IgD-negative memory B cell (primary cell): ENCODE measurements around the gene GNAZ. TPM values are rescaled to one million over a fixed set of nuclear protein-coding genes. Genes with fewer than 3 reads are reported as not detected.
A peak's percentile ranks its signal among the peaks of the same experiment; 100 is the strongest.

ENCODE experiments used
- H3K27ac Mint-ChIP-seq, 3 donors: one replicate each; pipeline ENCODE4 v1.8.0; 2020 to 2022; ENCODE audit warnings: mild to moderate bottlenecking in 3 of 3, mixed read lengths in 3 of 3, moderate library complexity in 1 of 3
- H3K27me3 Mint-ChIP-seq: one replicate; pipeline ENCODE4 v1.8.0; 2021; ENCODE audit warnings: mixed read lengths
- H3K36me3 Mint-ChIP-seq: one replicate; pipeline ENCODE4 v1.8.0; 2020; ENCODE audit warnings: mild to moderate bottlenecking, mixed read lengths
- H3K4me1 Mint-ChIP-seq, 3 donors: one replicate each; pipeline ENCODE4 v1.8.0; 2020 to 2022; ENCODE audit warnings: mixed read lengths in 3 of 3, mild to moderate bottlenecking in 1 of 3
- H3K4me3 Mint-ChIP-seq, 4 donors: one replicate each; pipeline ENCODE4 v1.8.0; 2020 to 2022; ENCODE audit warnings: mild to moderate bottlenecking in 4 of 4, mixed read lengths in 4 of 4, moderate library complexity in 3 of 4
- H3K9me3 Mint-ChIP-seq, 3 donors: one replicate each; pipeline ENCODE4 v1.8.0; 2020 to 2021; ENCODE audit warnings: mixed read lengths in 3 of 3, mild to moderate bottlenecking in 1 of 3
- polyA plus RNA-seq: library from polyadenylated mRNA; unstranded; fragments of 300-500 nt; fragmentation: Illumina TruSeq; gene quantifications from one replicate; pipeline ENCODE4 v1.2.3, GENCODE V29; 2021

The GNAZ gene
- polyA plus RNA-seq, 1 donor from 2014 or later = 2.0 TPM

DNA sequence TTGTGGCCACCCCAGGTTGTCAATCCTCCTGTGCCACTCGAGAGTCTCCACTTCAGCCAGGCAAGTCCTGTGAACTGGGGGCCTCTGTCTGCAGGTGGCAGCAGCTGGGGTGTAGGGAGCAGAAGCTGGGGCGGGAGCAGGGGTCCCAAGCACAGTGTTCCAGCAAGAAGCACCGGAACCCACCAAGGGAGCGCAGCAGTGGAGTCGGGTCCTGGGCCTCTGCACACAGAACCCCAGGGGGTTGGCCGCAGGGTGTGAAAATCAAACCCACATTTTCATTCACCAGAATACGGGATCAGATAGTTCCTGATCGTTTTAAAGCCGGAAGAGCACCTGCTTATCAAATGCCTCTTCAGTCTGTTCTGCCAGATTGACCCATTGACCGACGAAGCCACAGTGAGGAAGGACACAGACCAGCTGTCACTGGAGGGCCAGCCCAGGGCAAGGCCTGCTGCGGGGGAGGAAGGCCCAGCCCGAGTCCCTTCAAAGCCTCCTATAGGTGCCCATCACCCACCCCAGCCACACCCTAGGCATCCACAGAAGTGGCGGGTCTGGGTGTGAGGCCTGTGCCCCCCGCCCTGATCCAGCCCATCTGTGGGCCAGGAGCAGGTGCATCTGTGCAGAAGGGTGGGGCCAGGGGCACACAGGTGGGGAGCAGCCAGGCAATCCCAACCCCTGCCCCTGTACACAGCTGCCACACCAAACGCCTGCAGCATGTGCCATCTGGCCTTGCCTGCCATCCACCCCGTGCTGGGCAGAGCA, 37.3 kb downstream of the GNAZ start:
- Mint-ChIP-seq H3K36me3 (no peaks in the 10 kb centered on the region), H3K4me1 (no peaks in the 10 kb centered on the region), H3K27me3 (no peaks in the 10 kb centered on the region), H3K27ac (no peak overlapping the region), H3K4me3 (no peak overlapping the region), H3K9me3 (no peaks in the 10 kb centered on the region)

DNA sequence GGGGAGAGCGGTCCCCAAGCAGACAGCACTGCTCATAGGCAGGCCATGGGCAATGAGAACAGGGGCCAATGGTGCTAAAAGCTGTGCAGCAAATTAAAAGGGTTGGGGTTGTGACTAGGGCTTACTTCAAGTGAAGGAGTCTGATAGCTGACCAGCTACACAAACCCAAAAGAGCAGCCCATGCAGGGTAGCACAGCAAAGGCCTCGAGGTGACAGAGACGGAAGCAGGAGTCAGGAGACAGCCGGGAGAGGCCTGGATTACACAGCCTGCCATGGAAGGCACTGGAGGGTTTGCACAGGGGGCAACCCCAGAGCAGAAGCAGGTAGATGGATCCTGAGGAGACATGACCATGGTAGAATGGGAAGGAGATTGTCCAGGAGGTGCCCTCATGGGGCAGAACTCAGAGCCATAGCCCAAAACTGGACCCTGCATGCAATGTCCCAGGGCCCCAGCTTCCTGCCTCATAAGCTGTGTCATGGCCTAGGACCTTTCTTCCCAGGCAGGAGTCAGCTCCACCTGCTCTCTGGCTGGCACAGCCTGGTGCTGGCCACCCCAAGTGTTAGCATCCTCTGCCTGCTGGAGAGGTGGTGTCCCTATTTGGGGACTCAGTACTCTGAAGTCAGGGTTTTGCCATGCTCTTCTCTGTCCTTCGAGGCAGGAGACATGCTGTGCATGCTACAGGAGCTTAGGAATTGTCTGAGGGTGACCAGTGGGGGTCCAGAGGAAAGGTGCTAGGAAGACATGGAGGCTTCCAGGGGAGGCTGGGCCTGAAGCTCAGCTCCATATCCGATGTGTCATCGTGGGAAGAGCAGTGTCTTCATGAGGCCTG, 38.1 kb downstream of the GNAZ start:
- H3K36me3 Mint-ChIP-seq = no peaks in the 10 kb centered on the region
- H3K4me1 Mint-ChIP-seq = no peaks in the 10 kb centered on the region
- H3K9me3 Mint-ChIP-seq = no peaks in the 10 kb centered on the region
- no peak overlapping the region for H3K27ac Mint-ChIP-seq
- no peaks in the 10 kb centered on the region for H3K27me3 Mint-ChIP-seq
- H3K4me3 Mint-ChIP-seq = no peak overlapping the region

- H3K27me3 Mint-ChIP-seq = no peaks in the 10 kb centered on the region
- H3K27ac Mint-ChIP-seq = no peak overlapping the region
- no peaks in the 10 kb centered on the region for H3K4me1 Mint-ChIP-seq
- H3K36me3 Mint-ChIP-seq = no peaks in the 10 kb centered on the region
- no peak overlapping the region for H3K4me3 Mint-ChIP-seq
- no peaks in the 10 kb centered on the region for H3K9me3 Mint-ChIP-seq
Measured at GRCh38 chr22:23109079-23109347, 38.7 kb downstream of the GNAZ start.

DNA sequence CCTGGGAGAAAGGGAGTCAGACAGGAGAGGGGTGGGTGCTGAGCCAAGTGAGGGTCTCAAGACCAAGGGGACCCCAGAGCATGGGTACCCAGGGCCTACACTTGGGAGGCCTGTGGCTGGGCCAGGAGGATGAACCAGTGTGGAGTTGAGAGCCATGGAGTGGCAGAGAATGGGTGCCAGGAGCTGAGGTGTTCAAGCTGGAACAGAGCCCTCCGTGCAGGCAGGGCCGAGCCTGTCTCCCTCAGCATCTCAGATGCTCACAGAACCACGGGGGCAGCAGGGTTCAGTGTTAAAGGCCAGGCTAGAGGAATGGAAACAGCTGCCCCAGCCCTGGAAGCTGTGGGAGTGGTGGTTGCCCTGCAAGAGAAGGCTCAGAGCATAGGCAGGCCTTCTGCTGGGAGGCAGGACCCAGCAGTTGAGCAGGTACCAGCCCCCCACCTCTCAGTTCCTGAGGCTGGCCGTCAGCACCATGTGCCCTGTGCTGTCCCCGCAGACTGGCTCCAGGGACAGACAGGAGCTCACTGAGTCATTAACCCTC, 39.2 kb downstream of the GNAZ start:
- Mint-ChIP-seq H3K36me3 (no peaks in the 10 kb centered on the region), H3K4me1 (no peaks in the 10 kb centered on the region), H3K27me3 (no peaks in the 10 kb centered on the region), H3K4me3 (no peak overlapping the region), H3K27ac (peak overlapping the region in 1 of 3 donors; percentile 27), H3K9me3 (no peaks in the 10 kb centered on the region)

- H3K9me3 Mint-ChIP-seq = no peaks in the 10 kb centered on the region
- no peaks in the 10 kb centered on the region for H3K36me3 Mint-ChIP-seq
- no peak overlapping the region for H3K4me3 Mint-ChIP-seq
- H3K4me1 Mint-ChIP-seq = no peaks in the 10 kb centered on the region
- H3K27me3 Mint-ChIP-seq = no peaks in the 10 kb centered on the region
- H3K27ac Mint-ChIP-seq = peak overlapping the region in 1 of 3 donors; percentile 27
Measured at GRCh38 chr22:23110190-23110921, 40.0 kb downstream of the GNAZ start.

DNA sequence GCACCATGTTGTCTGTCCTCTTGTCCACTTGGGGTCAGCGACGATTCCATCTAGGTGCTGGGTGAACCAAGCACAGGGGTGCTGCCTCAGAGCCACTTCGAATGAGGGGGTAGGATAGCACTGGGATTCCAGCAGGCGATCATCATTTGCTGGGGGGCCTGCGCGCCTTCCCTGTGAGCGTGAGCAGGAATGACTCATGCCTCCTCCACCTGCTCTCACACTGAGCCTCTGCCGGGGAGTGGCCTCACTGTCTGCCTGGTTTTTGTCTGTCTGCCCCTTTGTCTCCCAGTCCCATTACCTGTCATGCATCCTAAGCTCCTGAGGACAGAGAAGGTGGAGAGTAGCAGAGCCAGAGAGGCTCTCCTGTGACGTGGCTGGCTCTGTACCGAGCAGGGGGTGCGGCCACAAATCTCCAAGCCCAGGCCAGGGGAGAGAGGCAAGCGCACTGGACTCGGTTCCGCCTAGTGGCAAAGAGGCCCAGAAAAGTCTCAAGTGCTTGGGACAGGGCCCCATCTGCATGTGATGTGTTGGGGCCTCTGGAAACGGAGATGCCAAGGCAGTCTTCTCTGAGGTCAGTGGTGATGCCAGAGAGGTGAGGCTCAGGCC, 40.7 kb downstream of the GNAZ start:
- H3K4me1 Mint-ChIP-seq = no peaks in the 10 kb centered on the region
- H3K36me3 Mint-ChIP-seq = no peaks in the 10 kb centered on the region
- H3K27me3 Mint-ChIP-seq = no peaks in the 10 kb centered on the region
- H3K27ac Mint-ChIP-seq = peak overlapping the region in 1 of 3 donors; percentile 46
- H3K9me3 Mint-ChIP-seq = no peaks in the 10 kb centered on the region
- H3K4me3 Mint-ChIP-seq = no peak overlapping the region

- Mint-ChIP-seq H3K36me3 (no peaks in the 10 kb centered on the region), H3K4me3 (no peak overlapping the region), H3K4me1 (no peaks in the 10 kb centered on the region), H3K9me3 (no peaks in the 10 kb centered on the region), H3K27ac (no peak overlapping the region), H3K27me3 (no peaks in the 10 kb centered on the region)
Measured at GRCh38 chr22:23112472-23113012, 42.2 kb downstream of the GNAZ start.

- Mint-ChIP-seq H3K27ac (no peak overlapping the region), H3K9me3 (no peaks in the 10 kb centered on the region), H3K36me3 (no peaks in the 10 kb centered on the region), H3K4me1 (no peaks in the 10 kb centered on the region), H3K4me3 (peak overlapping the region in 1 of 4 donors; percentile 2), H3K27me3 (no peaks in the 10 kb centered on the region)
Measured at GRCh38 chr22:23113067-23113846, 42.9 kb downstream of the GNAZ start.

GRCh38 chr22:23113847-23114720, 43.8 kb downstream of the GNAZ start:
- Mint-ChIP-seq H3K27me3 (no peaks in the 10 kb centered on the region), H3K4me3 (no peak overlapping the region), H3K4me1 (no peaks in the 10 kb centered on the region), H3K9me3 (no peaks in the 10 kb centered on the region), H3K36me3 (no peaks in the 10 kb centered on the region), H3K27ac (no peak overlapping the region)

- H3K27me3 Mint-ChIP-seq = no peaks in the 10 kb centered on the region
- H3K4me1 Mint-ChIP-seq = peaks cover 2 to 6% (median 5%) of the 10 kb centered on the region in 3 donors
- H3K9me3 Mint-ChIP-seq = no peaks in the 10 kb centered on the region
- H3K4me3 Mint-ChIP-seq = no peak overlapping the region
- no peaks in the 10 kb centered on the region for H3K36me3 Mint-ChIP-seq
- H3K27ac Mint-ChIP-seq = no peak overlapping the region
Measured at GRCh38 chr22:23114721-23115020, 44.4 kb downstream of the GNAZ start.

DNA sequence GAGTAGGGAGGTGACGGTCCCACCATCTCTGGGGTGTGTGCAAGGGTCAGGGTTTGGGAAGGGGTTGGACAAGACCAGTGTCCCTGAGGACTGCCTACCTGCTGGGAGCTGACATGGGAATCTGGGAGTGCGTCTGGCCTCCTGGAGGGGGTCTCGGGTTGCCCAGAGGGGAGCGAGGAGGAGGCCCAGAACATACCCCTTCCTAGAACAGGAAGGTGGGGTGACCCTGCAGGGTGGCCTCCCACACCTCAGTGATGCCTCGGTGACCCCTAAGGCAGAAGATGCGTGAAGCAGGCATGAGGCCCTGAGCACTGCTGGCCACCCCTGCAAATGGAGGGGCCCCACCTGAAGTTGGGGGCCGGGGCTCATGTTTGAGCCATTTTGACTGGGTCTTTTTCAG, 45.0 kb downstream of the GNAZ start:
- Mint-ChIP-seq H3K27me3 (no peaks in the 10 kb centered on the region), H3K9me3 (no peaks in the 10 kb centered on the region), H3K27ac (no peak overlapping the region), H3K4me1 (peaks cover 6 to 9% (median 8%) of the 10 kb centered on the region in 3 donors), H3K4me3 (no peak overlapping the region), H3K36me3 (no peaks in the 10 kb centered on the region)

DNA sequence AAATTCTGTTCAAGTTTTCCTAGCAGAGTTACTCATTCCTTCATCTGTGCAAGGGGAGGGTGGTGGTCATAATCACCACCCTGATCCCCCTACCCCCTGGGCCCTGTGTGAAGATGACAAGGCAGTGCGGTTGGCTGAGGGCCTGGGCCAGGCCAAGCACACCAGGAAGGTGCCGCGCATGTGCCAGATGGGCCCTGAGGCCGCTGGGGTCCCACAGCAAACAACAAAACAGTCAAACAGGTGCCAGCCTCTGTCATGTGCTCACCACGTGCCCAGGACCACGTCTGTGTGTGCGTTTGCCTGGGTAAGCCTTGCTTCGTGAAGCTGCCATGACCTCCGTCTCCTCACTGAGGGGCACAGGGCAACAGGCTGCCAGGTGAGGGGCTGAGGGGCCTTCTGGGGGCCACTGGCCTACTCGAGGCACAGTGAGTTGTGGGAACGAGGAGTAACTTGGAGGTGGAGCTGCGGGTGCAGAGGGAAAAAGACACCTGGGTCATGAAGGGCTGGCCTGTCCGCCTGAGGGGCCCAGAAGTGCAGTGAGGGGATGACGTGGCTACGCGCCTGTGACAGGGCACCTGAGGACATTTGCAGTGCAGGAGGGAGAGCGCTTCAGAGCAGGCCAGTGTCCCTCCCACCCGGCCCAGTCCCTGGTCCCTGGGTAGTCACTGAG, 45.6 kb downstream of the GNAZ start:
- no peaks in the 10 kb centered on the region for H3K36me3 Mint-ChIP-seq
- H3K4me3 Mint-ChIP-seq = no peak overlapping the region
- no peaks in the 10 kb centered on the region for H3K9me3 Mint-ChIP-seq
- no peak overlapping the region for H3K27ac Mint-ChIP-seq
- H3K4me1 Mint-ChIP-seq = peaks cover 6 to 9% (median 8%) of the 10 kb centered on the region in 3 donors
- no peaks in the 10 kb centered on the region for H3K27me3 Mint-ChIP-seq
